Frontal cortex (tissue), 4 donors: ENCODE measurements around the gene HSD17B10. TPM values are rescaled to one million over a fixed set of nuclear protein-coding genes. Genes with fewer than 3 reads are reported as not detected.
A peak's percentile ranks its signal among the peaks of the same experiment; 100 is the strongest.
"Not testable (repeated sequence)": the region's sequence is repeated elsewhere in the genome, so short reads cannot be mapped to it uniquely, and the experiment has no call there.

Source experiments
- DNase-seq, 2 donors: peaks; one replicate each; pipeline ENCODE4 v3.0.0; 2012; ENCODE audit warnings: low spot score in 2 of 2
- FAIRE-seq: peaks from 2 replicates; lab custom pipeline; 2012; peaks lifted over from hg19 to GRCh38; lab: Jason Lieb, UNC
- total RNA-seq: library from RNA; depleted of rRNA; stranded (reverse); fragments of >200 nt; gene quantifications from one replicate; pipeline ENCODE4 v1.2.3, GENCODE V29; 2014
- donor health status: control.
- donor health status: control.
- donor health status: control.

HSD17B10 gene
- total RNA-seq, 1 donor from 2014 or later = 31.0 TPM

GRCh38 chrX:53438832-53439230, 4.7 kb upstream of the HSD17B10 start:
- FAIRE-seq = no peak
- no peak for DNase-seq

GRCh38 chrX:53438174-53438831, 4.1 kb upstream of the HSD17B10 start:
- FAIRE-seq = no peak
- DNase-seq = no peak

- FAIRE-seq (no peak), DNase-seq (no peak)
Measured at GRCh38 chrX:53437206-53437605, 3.0 kb upstream of the HSD17B10 start.

- FAIRE-seq = no peak
- no peak for DNase-seq
Measured at GRCh38 chrX:53435997-53436396, 1.8 kb upstream of the HSD17B10 start.

GRCh38 chrX:53430231-53430630, 3.9 kb downstream of the HSD17B10 start:
- no peak for FAIRE-seq
- DNase-seq = no peak

GRCh38 chrX:53429755-53430154, 4.4 kb downstream of the HSD17B10 start:
- DNase-seq (no peak), FAIRE-seq (no peak)

- DNase-seq (no peak), FAIRE-seq (no peak)
Measured at GRCh38 chrX:53422861-53423306, 11.3 kb downstream of the HSD17B10 start, which contains the start of gene RIBC1. Gene RIBC1 (plus strand): TSS chrX:53422873. CDS start chrX:53426277, 3,404 bp downstream.

- FAIRE-seq = peak; percentile 64
- DNase-seq = peak; percentile 90 to 91
Measured at GRCh38 chrX:53422086-53422860, 11.9 kb downstream of the HSD17B10 start, which contains the start of gene SMC1A. Gene SMC1A (minus strand): TSS chrX:53422654. CDS start chrX:53422600, 54 bp downstream.

- no peak for FAIRE-seq
- no peak for DNase-seq
Measured at GRCh38 chrX:53421772-53422085, 12.4 kb downstream of the HSD17B10 start.

- no peak for FAIRE-seq
- DNase-seq = no peak
Measured at GRCh38 chrX:53421125-53421524, 13.0 kb downstream of the HSD17B10 start.

GRCh38 chrX:53420351-53420750, 13.8 kb downstream of the HSD17B10 start:
- not testable (repeated sequence) for FAIRE-seq, DNase-seq

- DNase-seq = no peak
- no peak for FAIRE-seq
Measured at GRCh38 chrX:53412446-53412845, 21.7 kb downstream of the HSD17B10 start.

GRCh38 chrX:53403535-53403934, 30.6 kb downstream of the HSD17B10 start:
- FAIRE-seq = no peak

GRCh38 chrX:53398216-53398615, 36.0 kb downstream of the HSD17B10 start:
- FAIRE-seq = no peak

More at GRCh38 chrX:53403535-53403934, 30.6 kb downstream of the HSD17B10 start:
- no peak for DNase-seq

GRCh38 chrX:53395605-53396298, 38.4 kb downstream of the HSD17B10 start:
- FAIRE-seq = no peak
- DNase-seq = no peak

More at GRCh38 chrX:53398216-53398615, 36.0 kb downstream of the HSD17B10 start:
- no peak for DNase-seq

GRCh38 chrX:53383376-53384076, 50.6 kb downstream of the HSD17B10 start:
- FAIRE-seq = no peak
- no peak for DNase-seq
